Endothelial cell of umbilical vein (primary cell): ENCODE measurements around the gene TRIM3. TPM values are rescaled to one million over a fixed set of nuclear protein-coding genes. Genes with fewer than 3 reads are reported as not detected.

Experiments used
- BruUV-seq: library from RNA; stranded (reverse); fragments of 400-500 nt; replicated peaks from 2 replicates; lab custom pipeline; 2021; lab: Mats Ljungman, UMichigan
- CTCF ChIA-PET: fragments of 300-600, 350-600 bp; sonication (Branson Sonifier 250); formaldehyde crosslinking; loops from one replicate; lab custom pipeline; 2021; ENCODE audit warnings: antibody characterized with exemption, inconsistent platforms; lab: Charles Lee
- POLR2A ChIA-PET: fragments of 300-600, 350-600 bp; sonication (Branson Sonifier 250); formaldehyde crosslinking; loops from one replicate; lab custom pipeline; 2021; ENCODE audit warnings: antibody characterized with exemption, inconsistent platforms; lab: Charles Lee
- DNase-seq: peaks from one replicate; pipeline ENCODE4 v3.0.0-alpha.2; 2011; ENCODE audit warnings: low read depth, low spot score
- FAIRE-seq: peaks from 2 replicates; lab custom pipeline; 2011; peaks lifted over from hg19 to GRCh38; lab: Jason Lieb, UNC
- H2AFZ ChIP-seq: 2 replicates; pipeline ENCODE4 v1.6.0; 2012; ENCODE audit warnings: low read depth, low read length, control low read depth, inconsistent platforms
- H3K27ac ChIP-seq: 2 replicates; pipeline ENCODE4 v1.5.1; 2011; ENCODE audit warnings: low read depth, mild to moderate bottlenecking, control low read depth, low read length, moderate library complexity; ENCODE audit not compliant: insufficient read depth
- H3K27me3 ChIP-seq, 2 experiments: 2 replicates each; pipeline versions ENCODE4 v1.6.0 to v1.6.1; 2011; ENCODE audit warnings: low read length in 2 of 2, mixed read lengths in 1 of 2; ENCODE audit not compliant: control insufficient read depth in 2 of 2, insufficient read depth in 2 of 2
- H3K36me3 ChIP-seq, 2 experiments: 2 replicates in 1 of 2; 3 replicates in 1 of 2; pipeline ENCODE4 v1.5.1; 2011; ENCODE audit warnings: low read length in 2 of 2, mild to moderate bottlenecking in 1 of 2, moderate library complexity in 1 of 2; ENCODE audit not compliant: control insufficient read depth in 2 of 2, insufficient read depth in 2 of 2; ENCODE audit errors: extremely low read depth in 1 of 2
- H3K4me1 ChIP-seq: 3 replicates; pipeline ENCODE4 v1.5.1; 2011; ENCODE audit warnings: mild to moderate bottlenecking, low read length; ENCODE audit not compliant: control insufficient read depth, insufficient read depth; ENCODE audit errors: extremely low read depth
- H3K4me2 ChIP-seq: 2 replicates; pipeline ENCODE4 v1.6.1; 2011; ENCODE audit warnings: low read length, control low read depth, mixed read lengths; ENCODE audit not compliant: insufficient read depth
- H3K4me3 ChIP-seq, 3 experiments: fragments of 200-600 bp in 1 of 3; sonication (generic), shearing (Covaris generic) in 1 of 3; replicated peaks in 1 of 3; 2 replicates each; pipeline ENCODE4 v1.5.1; 2011 to 2016; ENCODE audit warnings: control low read depth in 3 of 3, low read length in 3 of 3, mild to moderate bottlenecking in 2 of 3, inconsistent platforms in 1 of 3, low read depth in 1 of 3, moderate library complexity in 1 of 3; ENCODE audit not compliant: insufficient read depth in 1 of 3
- H3K79me2 ChIP-seq: 2 replicates; pipeline ENCODE4 v1.6.0; 2012; ENCODE audit warnings: low read length, inconsistent platforms; ENCODE audit not compliant: control insufficient read depth, insufficient read depth
- H3K9ac ChIP-seq: replicated peaks from 2 replicates; pipeline ENCODE3; 2011; ENCODE audit warnings: low read length, control low read depth; ENCODE audit not compliant: insufficient read depth; ENCODE audit errors: extremely low read depth
- H3K9me1 ChIP-seq: replicated peaks from 3 replicates; pipeline ENCODE4 v1.6.0; 2011; ENCODE audit warnings: mild to moderate bottlenecking, low read length; ENCODE audit not compliant: control insufficient read depth, insufficient read depth; ENCODE audit errors: extremely low read depth
- H3K9me3 ChIP-seq: replicated peaks from 2 replicates; pipeline ENCODE4 v1.5.1; 2012; ENCODE audit warnings: low read length, inconsistent platforms; ENCODE audit not compliant: control insufficient read depth, insufficient read depth
- H4K20me1 ChIP-seq: replicated peaks from 2 replicates; pipeline ENCODE3; 2011; ENCODE audit warnings: mild to moderate bottlenecking, low read length; ENCODE audit not compliant: control insufficient read depth, insufficient read depth; ENCODE audit errors: extremely low read depth
- CTCF ChIP-seq, 2 donors: IDR thresholded peaks; 1 replicate in 1 of 2; 2 replicates in 1 of 2; pipeline ENCODE4 v1.5.1; 2011; ENCODE audit warnings: low read length in 2 of 2, mild to moderate bottlenecking in 2 of 2, moderate library complexity in 2 of 2, control low read depth in 1 of 2, inconsistent platforms in 1 of 2, low read depth in 1 of 2; ENCODE audit not compliant: insufficient read depth in 1 of 2; ENCODE audit errors: extremely low read depth in 1 of 2
- EZH2 ChIP-seq: IDR thresholded peaks from 2 replicates; pipeline ENCODE4 v1.6.1; 2012; ENCODE audit warnings: borderline replicate concordance, low read depth, mild to moderate bottlenecking, moderate library complexity, low read length, inconsistent platforms; ENCODE audit not compliant: severe bottlenecking
- FOS ChIP-seq: IDR thresholded peaks from 2 replicates; pipeline ENCODE4 v1.6.1; 2011; ENCODE audit warnings: mild to moderate bottlenecking, low read length, moderate library complexity, borderline replicate concordance; ENCODE audit not compliant: insufficient read depth
- GATA2 ChIP-seq: IDR thresholded peaks from 2 replicates; pipeline ENCODE4 v1.7.0; 2011; ENCODE audit warnings: low read depth, mild to moderate bottlenecking, moderate library complexity, mixed read lengths, low read length; ENCODE audit not compliant: insufficient read length, insufficient read depth
- JUN ChIP-seq: IDR thresholded peaks from 2 replicates; pipeline ENCODE4 v1.6.1; 2011; ENCODE audit warnings: borderline replicate concordance, low read depth; ENCODE audit not compliant: insufficient read length, insufficient read depth
- MAX ChIP-seq: IDR thresholded peaks from 2 replicates; pipeline ENCODE4 v1.6.1; 2011; ENCODE audit not compliant: insufficient read depth, insufficient read length
- MYC ChIP-seq: IDR thresholded peaks from one replicate; pipeline ENCODE4 v1.6.1; 2011; ENCODE audit warnings: mild to moderate bottlenecking, low read depth, low read length
- POLR2A ChIP-seq: IDR thresholded peaks from 2 replicates; pipeline ENCODE4 v1.6.1; 2012; ENCODE audit warnings: low read depth, mild to moderate bottlenecking, control low read depth, low read length
- POLR2AphosphoS5 ChIP-seq: IDR thresholded peaks from 2 replicates; pipeline ENCODE4 v1.6.1; 2012; ENCODE audit warnings: low read depth, mild to moderate bottlenecking, control low read depth, low read length, moderate library complexity; ENCODE audit not compliant: insufficient read depth
- dilution Hi-C: fragments of 300-500 bp; cut with MboI; formaldehyde crosslinking; loops from one replicate; pipeline ENCODE4 v1.15.0; 2019; ENCODE audit warnings: low sequenced_read_pairs; ENCODE audit not compliant: extremely low pct_ligation_motif_present
- intact Hi-C: fragments of 100-400 bp; cut with micrococcal nuclease; formaldehyde crosslinking; loops from one replicate; pipeline ENCODE4 v1.10.0; 2022
- polyA plus RNA-seq, 4 experiments: library from polyadenylated mRNA; depleted of rRNA in 3 of 4; stranded (reverse) in 3 of 4; unstranded in 1 of 4; fragments of >200 nt; gene quantifications; 2 replicates each; pipeline versions ENCODE4 v1.2.1 to v1.2.3, GENCODE V29; 2011 to 2012; ENCODE audit warnings: missing spikeins in 1 of 4
- total RNA-seq: library from RNA; stranded (reverse); gene quantifications from 2 replicates; pipeline ENCODE4 v1.2.3, GENCODE V29; 2021

The TRIM3 gene
- total and polyA plus RNA-seq, 2 donors (not counting 3 experiments of a cell fraction or from before 2014, with no cell fraction given), result 21.8 to 29.2 TPM

DNA sequence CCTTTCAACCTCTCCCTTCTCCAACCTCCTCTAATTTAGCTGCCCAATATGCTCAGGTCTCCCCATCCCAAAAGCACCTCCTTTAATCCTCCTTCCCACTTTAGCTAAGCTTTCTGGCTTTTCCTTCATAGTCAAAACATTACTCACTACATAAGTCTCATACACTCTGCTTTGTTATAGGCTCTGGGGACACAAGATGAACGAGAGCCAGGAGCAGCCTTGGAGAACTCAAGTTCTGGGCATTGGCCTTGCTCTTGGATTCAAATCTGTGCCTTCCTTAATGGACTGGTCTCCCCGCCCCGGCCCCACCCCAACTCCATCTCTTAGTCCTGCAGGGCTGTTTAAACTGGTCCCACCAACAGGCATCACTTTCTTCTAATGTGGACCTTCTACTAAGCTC, 21.5 kb downstream of the TRIM3 start:
- Histone ChIP-seq H3K36me3 (peaks cover 3 to 48% of the 10 kb centered on the region in 2 experiments), H2AFZ (no peak overlapping the region), H3K9me3 (no peaks in the 10 kb centered on the region), H3K4me1 (no peaks in the 10 kb centered on the region), H3K9ac (no peak overlapping the region), H3K4me3 (no peak overlapping the region), H3K27me3 (no peaks in the 10 kb centered on the region), H4K20me1 (no peaks in the 10 kb centered on the region), H3K9me1 (no peaks in the 10 kb centered on the region), H3K79me2 (no peaks in the 10 kb centered on the region), H3K4me2 (no peak overlapping the region), H3K27ac (no peak overlapping the region)
- POLR2A ChIA-PET, result no interaction called here
- intact Hi-C loops (no loop called here), dilution Hi-C loops (no loop called here)
- DNase-seq, result no peak
- no TSS peak for BruUV-seq
- FAIRE-seq, result no peak
- TF ChIP-seq JUN, result no peak
- no peak for TF ChIP-seq EZH2
- TF ChIP-seq MYC, result no peak
- no peak for TF ChIP-seq POLR2A
- TF ChIP-seq MAX, result no peak
- TF ChIP-seq POLR2AphosphoS5, result no peak
- no peak for TF ChIP-seq CTCF (IDR thresholded peaks at IDR 0.05; ENCODE audit: extremely low read depth in 1 of 2, insufficient read depth in 1 of 2, low read depth in 1 of 2, low read length in 2 of 2)
- TF ChIP-seq FOS, result no peak
- TF ChIP-seq GATA2, result no peak
- CTCF ChIA-PET, result interaction anchor here (0.7 to 3.7 kb wide), 3 partner anchors 9 to 73 kb away, joined by 3 to 16 read pairs (median 10); no protein-coding TSS in a partner anchor
